CD4-positive, alpha-beta T cell treated with Interleukin-15 for 1 hour (primary cell): ENCODE results near the gene CBX8.
A peak's percentile ranks its signal among the peaks of the same experiment; 100 is the strongest.

Experiments
- DNase-seq: peaks from one replicate; pipeline ENCODE4 v3.0.0-alpha.2; 2020

Gene CBX8

GRCh38 chr17:79796763-79797491 is at the start of gene CBX8:
CBX8 (minus strand) TSS chr17:79797077; CDS start chr17:79796998, 79 bp downstream.
- peak; percentile 99 for DNase-seq

GRCh38 chr17:79845601-79845949 is 48.7 kb upstream of the CBX8 start:
- DNase-seq = no peak

- no peak for DNase-seq
Measured at GRCh38 chr17:79844869-79845600, 48.2 kb upstream of the CBX8 start.

DNA sequence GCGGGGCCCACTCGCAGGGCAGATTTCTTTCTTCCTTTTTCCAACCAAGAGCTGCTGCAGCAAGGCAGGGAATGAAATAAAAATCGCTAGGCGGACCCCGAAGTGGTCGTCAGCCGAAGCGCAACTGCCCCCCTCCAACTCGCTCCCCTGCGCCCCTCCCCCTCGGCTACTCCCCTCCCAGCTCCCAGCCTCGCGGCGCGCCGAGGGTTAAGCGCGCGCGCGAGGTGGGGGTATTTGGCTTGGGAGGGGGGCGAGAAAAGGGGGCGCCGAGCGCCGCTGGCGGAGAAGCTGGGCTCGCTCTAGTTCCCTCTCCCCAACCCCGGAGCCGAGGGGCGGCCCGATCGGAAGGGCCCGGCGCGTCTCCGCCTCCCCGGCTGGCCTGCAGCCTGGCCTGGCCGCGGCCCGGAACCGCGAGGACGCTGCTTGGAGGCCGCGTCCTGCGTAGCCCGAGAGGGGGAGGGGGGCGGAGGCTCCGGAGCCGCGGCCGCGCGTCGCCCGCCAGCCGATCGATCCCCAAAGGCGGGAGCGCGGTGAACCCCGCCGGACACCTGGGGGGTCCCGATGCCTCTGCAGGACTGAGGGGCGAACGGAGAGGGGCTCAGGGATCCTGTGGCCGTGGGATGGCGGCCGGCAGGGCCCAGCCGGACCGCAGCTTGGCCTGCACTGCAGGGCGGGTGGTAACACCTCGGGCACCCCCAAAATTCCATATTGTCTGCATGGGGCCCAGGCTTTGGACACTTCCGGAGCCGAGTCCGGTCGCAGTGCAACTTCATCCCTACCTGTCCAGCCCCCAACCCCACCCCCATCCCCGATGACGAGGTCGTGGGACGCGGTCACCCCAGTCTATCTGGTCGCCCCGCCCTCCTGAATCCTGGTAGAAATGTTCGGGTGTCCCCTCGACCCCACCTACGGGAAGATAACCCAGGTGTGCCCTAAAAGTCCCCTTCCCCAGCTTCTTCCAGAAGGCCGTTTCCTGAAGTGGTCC is 47.2 kb upstream of the CBX8 start:
- no peak for DNase-seq

GRCh38 chr17:79843474-79843815 is 46.6 kb upstream of the CBX8 start:
- DNase-seq = no peak

DNA sequence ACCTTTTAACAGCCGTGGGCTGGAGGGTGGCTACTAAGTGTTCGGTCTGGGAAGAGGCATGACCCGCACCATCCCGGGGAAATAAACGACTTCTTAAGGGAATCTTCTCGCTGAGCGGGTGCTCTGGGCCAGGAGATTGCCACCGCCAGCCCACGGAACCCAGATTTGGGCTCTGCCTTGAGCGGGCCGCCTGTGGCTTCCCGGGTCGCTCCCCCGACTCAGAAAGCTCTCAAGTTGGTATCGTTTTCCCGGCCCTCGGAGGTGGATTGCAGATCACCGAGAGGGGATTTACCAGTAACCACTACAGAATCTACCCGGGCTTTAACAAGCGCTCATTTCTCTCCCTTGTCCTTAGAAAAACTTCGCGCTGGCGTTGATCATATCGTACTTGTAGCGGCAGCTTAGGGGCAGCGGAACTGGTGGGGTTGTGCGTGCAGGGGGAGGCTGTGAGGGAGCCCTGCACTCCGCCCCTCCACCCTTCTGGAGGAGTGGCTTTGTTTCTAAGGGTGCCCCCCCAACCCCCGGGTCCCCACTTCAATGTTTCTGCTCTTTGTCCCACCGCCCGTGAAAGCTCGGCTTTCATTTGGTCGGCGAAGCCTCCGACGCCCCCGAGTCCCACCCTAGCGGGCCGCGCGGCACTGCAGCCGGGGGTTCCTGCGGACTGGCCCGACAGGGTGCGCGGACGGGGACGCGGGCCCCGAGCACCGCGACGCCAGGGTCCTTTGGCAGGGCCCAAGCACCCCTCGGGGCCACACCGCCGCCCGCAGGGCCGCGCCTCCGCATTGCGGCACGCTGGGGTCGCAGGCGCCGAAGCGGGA is 46.0 kb upstream of the CBX8 start:
- DNase-seq = no peak

- DNase-seq = no peak
Measured at GRCh38 chr17:79842136-79842655, 45.3 kb upstream of the CBX8 start.

- DNase-seq = no peak
Measured at GRCh38 chr17:79841369-79842135, 44.7 kb upstream of the CBX8 start.

DNA sequence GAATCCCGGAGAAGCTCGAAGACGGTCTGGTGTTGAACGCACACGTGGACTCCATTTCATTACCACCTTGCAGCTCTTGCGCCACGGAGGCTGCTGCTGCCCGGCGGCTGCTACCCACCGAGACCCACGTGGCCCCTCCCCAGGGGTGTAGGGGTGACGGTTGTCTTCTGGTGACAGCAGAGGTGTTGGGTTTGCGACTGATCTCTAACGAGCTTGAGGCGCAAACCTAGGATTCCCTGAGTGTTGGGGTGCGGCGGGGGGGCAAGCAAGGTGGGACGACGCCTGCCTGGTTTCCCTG is 44.1 kb upstream of the CBX8 start:
- no peak for DNase-seq

DNA sequence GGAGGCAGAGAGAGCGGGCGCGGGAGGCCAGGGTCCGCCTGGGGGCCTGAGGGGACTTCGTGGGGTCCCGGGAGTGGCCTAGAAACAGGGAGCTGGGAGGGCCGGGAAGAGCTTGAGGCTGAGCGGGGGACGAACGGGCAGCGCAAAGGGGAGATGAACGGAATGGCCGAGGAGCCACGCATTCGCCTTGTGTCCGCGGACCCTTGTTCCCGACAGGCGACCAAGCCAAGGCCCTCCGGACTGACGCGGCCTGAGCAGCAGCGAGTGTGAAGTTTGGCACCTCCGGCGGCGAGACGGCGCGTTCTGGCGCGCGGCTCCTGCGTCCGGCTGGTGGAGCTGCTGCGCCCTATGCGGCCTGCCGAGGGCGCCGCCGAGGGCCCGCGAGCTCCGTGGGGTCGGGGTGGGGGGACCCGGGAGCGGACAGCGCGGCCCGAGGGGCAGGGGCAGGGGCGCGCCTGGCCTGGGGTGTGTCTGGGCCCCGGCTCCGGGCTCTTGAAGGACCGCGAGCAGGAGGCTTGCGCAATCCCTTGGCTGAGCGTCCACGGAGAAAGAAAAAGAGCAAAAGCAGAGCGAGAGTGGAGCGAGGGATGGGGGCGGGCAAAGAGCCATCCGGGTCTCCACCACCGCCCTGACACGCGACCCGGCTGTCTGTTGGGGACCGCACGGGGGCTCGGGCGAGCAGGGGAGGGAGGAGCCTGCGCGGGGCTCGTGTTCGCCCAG is 43.6 kb upstream of the CBX8 start:
- DNase-seq = no peak

GRCh38 chr17:79839356-79840268 is 42.7 kb upstream of the CBX8 start, which contains the start of gene CBX4:
CBX4 (minus strand) TSS chr17:79839440; CDS start chr17:79839251, 189 bp downstream.
- peak; percentile 94 for DNase-seq

DNA sequence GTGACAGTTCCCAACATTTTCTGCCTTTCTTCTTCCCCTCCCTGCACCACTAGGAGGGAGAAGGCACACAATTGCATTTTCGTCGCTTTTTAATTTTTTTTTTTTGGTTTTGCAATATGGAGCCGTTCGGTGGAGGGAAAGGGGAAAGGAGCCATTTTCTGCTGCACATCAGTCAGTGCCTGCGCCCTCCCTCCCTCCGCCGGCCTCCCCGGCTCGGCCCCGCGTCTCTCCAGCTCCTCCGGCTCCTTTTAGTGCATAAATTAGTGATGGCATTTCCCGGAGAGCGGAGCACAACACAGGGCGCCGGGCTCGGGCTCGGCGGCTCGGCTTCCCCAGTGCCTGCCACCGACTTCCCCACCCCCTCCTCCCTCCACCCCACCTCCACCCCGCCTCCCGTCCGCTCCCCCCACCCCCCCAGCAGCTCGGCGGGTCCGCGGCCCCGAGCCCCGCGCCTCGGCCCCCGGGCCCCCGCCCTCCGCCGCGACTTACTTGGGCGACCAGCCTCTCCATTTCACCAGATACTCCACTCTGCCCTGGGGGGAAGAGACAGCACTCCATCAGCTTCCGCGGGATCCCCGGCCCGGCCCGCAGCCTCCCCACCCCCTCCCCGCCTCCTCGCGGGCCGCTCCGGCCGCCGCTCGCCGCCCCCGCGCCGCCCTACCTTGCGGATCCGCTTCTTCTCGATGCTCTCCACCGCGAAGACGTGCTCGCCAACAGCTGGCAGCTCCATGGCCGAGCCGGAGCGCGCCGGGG is 41.8 kb upstream of the CBX8 start:
- DNase-seq = peak; percentile 44

GRCh38 chr17:79837888-79838521 is 41.1 kb upstream of the CBX8 start:
- peak; percentile 45 for DNase-seq

DNA sequence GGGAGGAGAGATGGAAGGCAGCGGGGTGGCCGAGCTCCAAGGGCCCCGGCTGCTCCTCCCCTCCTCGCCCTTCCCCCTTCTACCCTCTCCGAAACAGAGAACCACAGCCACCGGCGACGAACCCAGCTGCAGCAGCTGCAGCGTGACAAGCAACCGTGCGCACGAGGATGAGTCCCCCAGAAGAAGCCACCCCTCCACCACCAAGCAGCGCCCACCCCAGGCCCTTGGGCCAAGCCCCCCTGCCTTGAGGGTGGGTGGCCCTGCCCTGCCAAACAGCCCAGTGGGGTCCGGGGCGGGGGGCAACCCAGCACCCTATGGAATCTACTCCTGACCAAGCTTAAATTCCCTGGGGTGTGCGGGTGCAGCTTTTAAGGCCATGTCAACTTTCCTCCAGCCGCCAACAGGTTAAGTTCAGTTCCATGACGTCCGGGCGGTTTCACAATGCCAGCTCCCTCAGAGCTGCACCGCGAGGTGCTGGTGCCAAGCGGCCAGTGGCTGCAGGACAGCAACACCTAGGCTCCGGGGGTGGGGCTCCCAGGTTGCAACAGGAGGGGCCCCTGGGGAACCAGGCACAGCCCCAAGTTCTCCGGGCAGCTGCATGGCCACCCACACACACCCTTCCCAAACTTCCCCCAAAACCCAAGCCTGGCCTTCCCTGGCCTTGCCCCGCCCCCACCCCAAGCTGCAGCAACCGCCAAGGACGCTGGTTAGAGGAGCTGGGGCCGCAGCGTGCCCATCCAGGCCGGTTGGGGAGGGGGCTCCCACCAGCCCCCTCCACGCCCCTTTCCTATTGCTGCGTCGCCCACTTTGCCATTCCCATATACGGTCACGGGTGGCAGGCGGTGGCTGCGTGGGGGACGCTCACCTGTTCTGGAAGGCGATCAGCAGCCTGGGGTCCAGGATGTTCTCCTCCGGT is 40.4 kb upstream of the CBX8 start:
- DNase-seq = peak; percentile 48

GRCh38 chr17:79836510-79836971 is 39.7 kb upstream of the CBX8 start:
- DNase-seq = no peak

DNA sequence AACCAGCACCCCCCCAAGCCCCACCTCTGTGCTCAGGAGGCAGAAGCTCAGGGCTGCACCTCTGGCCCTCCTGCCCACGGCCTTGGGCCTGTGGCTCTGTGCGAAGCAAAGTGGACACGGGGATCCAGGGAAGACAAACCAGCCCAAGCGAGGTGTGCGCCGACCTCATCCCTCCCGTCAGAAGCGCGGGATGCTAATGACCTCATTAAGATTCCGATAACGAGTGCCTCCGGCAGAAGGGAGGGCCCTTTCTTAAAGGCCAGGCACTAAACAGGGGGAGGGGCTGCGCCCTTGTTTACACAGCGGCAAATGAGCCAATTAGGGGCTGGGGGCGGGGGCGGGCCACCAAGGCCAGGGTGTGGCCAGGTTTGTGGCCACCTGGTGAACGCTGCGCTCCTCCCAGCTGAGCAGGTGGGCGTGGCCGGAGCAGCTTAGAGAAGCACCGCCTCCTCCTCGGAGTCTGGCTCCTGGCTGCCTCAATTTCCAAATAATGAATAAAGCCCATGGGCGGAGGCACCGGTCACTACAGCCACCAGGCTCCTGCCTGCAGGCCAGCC is 39.2 kb upstream of the CBX8 start:
- no peak for DNase-seq

DNA sequence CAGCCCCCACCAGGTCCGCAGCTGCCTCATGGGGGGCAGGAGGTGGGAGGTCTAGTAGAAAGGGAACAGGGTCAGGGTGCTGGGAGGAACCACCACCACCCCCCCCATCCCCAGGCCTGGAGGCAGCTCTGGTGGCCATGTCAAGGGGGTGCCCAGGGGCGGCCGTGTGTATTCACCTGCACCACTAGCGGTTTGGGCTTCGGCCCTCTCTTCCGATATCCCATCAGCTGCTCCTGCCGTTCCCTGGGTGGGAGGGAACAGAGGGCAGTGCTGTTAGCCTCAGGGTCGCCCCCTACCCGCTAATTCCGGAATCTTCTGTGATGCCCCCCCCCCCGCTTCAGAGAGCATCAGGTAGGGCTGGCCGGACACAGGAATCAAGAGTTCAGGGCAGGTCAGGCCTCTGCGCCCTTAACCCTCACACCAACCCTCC is 38.6 kb upstream of the CBX8 start:
- DNase-seq = no peak
